ENCODE data around the gene RAI1.
"Not testable (repeated sequence)": the region's sequence is repeated elsewhere in the genome, so short reads cannot be mapped to it uniquely, and the experiment has no call there.

Gene RAI1

DNA sequence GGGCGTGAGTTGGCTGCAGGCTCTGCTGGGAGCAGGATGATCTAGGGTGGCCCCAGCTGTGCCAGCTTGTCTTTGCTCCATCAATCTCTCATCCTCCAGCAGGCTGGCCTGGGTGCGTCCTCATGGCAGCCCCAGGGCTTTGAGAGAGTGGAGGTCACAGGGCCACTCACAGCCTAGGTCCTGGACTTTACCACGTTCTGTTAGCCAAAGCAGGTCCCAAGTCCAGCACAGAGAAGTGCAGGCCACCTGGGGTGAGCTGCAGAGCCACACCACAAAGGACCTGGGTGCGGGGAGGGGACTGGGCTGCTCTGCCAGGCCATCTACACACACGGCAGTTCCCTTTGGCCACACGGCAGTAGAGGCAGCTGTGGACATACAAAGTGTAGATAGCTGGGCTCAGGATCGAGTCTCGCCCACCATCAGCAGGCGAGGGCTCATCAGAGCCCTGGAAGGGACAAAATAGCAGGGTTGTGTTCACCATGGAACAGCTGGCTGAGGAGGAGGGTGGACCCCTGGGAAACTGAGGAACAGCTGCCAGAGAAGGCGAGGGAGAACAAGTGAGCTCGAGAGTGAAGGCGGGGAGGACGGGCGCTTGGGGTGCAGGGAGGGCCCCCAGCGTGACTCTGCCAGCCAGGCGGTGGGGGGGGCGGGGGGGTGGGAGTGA lies 125.5 kb downstream of the RAI1 start:
- Histone ChIP-seq H3K4me3 (no peak overlapping the region), H3K9me3 (no peaks in the 10 kb centered on the region), H3K36me3 (peaks cover 0 to 55% (median 8%) of the 10 kb centered on the region in 3 donors), H3K4me1 (peaks cover 0 to 27% (median 19%) of the 10 kb centered on the region in 4 donors), H3K27me3 (no peaks in the 10 kb centered on the region), H3K27ac (no peak overlapping the region)
- TF ChIP-seq CTCF (IDR thresholded peaks at IDR 0.05) = no peak
- DNase-seq = no peak
- intact Hi-C loops (cut with DNase I; ENCODE audit: low total_unique reads) = loop anchor here (10.0 kb wide), 1 partner anchor 218 kb away; no protein-coding TSS in a partner anchor

GRCh38 chr17:17807440-17807839 lies 126.2 kb downstream of the RAI1 start:
- Histone ChIP-seq H3K4me3 (no peak overlapping the region), H3K36me3 (peaks cover 0 to 57% (median 8%) of the 10 kb centered on the region in 3 donors), H3K9me3 (no peaks in the 10 kb centered on the region), H3K4me1 (peaks cover 0 to 34% (median 24%) of the 10 kb centered on the region in 4 donors), H3K27ac (no peak overlapping the region), H3K27me3 (no peaks in the 10 kb centered on the region)
- intact Hi-C loops (cut with DNase I; ENCODE audit: low total_unique reads) = loop anchor here (10.0 kb wide), 1 partner anchor 217 kb away; no protein-coding TSS in a partner anchor
- DNase-seq = no peak
- no peak for TF ChIP-seq CTCF (IDR thresholded peaks at IDR 0.05)

DNA sequence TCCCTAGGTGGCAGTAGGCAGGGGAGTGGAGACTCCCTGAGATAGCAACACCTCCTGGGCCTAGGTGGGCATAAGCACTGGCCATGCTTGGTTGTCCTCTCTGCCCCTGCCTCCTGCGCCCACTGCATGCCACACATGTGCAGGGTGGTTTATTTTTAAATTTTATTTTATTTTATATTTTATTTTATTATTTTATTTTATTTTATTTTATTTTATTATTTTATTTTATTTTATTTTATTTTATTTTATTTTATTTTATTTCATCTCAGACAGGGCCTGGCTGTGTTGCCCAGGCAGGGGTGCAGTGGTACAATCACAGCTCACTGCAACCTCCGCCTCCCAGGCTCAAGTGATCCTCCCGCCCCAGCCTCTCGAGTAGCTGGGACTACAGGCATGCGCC lies 126.9 kb downstream of the RAI1 start:
- DNase-seq, H3K27me3 ChIP-seq, H3K4me3 ChIP-seq, H3K9me3 ChIP-seq, H3K27ac ChIP-seq: not testable (repeated sequence)
- Histone ChIP-seq H3K4me1 (peaks cover 0 to 37% (median 26%) of the 10 kb centered on the region in 4 donors), H3K36me3 (peaks cover 2 to 64% (median 14%) of the 10 kb centered on the region in 3 donors)
- intact Hi-C loops (cut with DNase I; ENCODE audit: low total_unique reads) = loop anchor here (10.0 kb wide), 1 partner anchor 217 kb away; no protein-coding TSS in a partner anchor

GRCh38 chr17:17808706-17809432 lies 127.6 kb downstream of the RAI1 start:
- Histone ChIP-seq H3K9me3 (no peaks in the 10 kb centered on the region), H3K36me3 (peaks cover 9 to 64% (median 15%) of the 10 kb centered on the region in 3 donors), H3K4me1 (peaks cover 0 to 42% (median 27%) of the 10 kb centered on the region in 4 donors), H3K27me3 (no peaks in the 10 kb centered on the region), H3K4me3 (no peak overlapping the region), H3K27ac (no peak overlapping the region)
- TF ChIP-seq CTCF (IDR thresholded peaks at IDR 0.05) = no peak
- intact Hi-C loops (cut with DNase I; ENCODE audit: low total_unique reads) = loop anchor here (10.0 kb wide), 1 partner anchor 216 kb away; no protein-coding TSS in a partner anchor
- no peak for DNase-seq

GRCh38 chr17:17809531-17810083 lies 128.3 kb downstream of the RAI1 start:
- no peak for TF ChIP-seq CTCF (IDR thresholded peaks at IDR 0.05)
- no peaks in the 10 kb centered on the region for H3K9me3 ChIP-seq
- intact Hi-C loops (cut with DNase I; ENCODE audit: low total_unique reads) = loop anchor here (5.0 to 10.0 kb wide), 2 partner anchors 108 to 215 kb away; no protein-coding TSS in a partner anchor
- peaks cover 16 to 64% (median 18%) of the 10 kb centered on the region in 3 donors for H3K36me3 ChIP-seq
- H3K27me3 ChIP-seq = no peaks in the 10 kb centered on the region
- H3K4me3 ChIP-seq = peak overlapping the region; percentile 41 to 51
- H3K27ac ChIP-seq = peak overlapping the region; percentile 58 to 69
- DNase-seq = no peak
- H3K4me1 ChIP-seq = peaks cover 0 to 50% (median 29%) of the 10 kb centered on the region in 4 donors

Measured in tibial artery (tissue), 4 donors.